Measurements from ENCODE around the gene SURF4.
A peak's percentile ranks its signal among the peaks of the same experiment; 100 is the strongest.

- no peak for TF ChIP-seq CTCF (IDR thresholded peaks at IDR 0.05 in 8 of 11, conservative IDR thresholded peaks at IDR 0.05 in 3 of 11)
- TF ChIP-seq POLR2A (IDR thresholded peaks at IDR 0.05): no peak
- peak; percentile 18 to 57 (median 20) for TF ChIP-seq POLR2AphosphoS5 (IDR thresholded peaks at IDR 0.05)
Observed at GRCh38 chr9:133353548-133353947, 22.3 kb downstream of the SURF4 start.
